C4-2B (cell line): ENCODE results near the gene HMX3.
A peak's percentile ranks its signal among the peaks of the same experiment; 100 is the strongest.

Experiments
- H3K27ac ChIP-seq: fragments of 450-650 bp; 2 replicates; pipeline ENCODE4 v1.5.1; 2017
- ZFX ChIP-seq: fragments of 450-650 bp; IDR thresholded peaks from 2 replicates; pipeline ENCODE4 v1.6.1; 2017
- TF ChIP-seq, protein P1 (sequence below): fragments of 450-650 bp; conservative IDR thresholded peaks from 2 replicates; pipeline ENCODE4 v1.5.1; 2017; ENCODE audit warnings: mild to moderate bottlenecking

Gene HMX3

DNA sequence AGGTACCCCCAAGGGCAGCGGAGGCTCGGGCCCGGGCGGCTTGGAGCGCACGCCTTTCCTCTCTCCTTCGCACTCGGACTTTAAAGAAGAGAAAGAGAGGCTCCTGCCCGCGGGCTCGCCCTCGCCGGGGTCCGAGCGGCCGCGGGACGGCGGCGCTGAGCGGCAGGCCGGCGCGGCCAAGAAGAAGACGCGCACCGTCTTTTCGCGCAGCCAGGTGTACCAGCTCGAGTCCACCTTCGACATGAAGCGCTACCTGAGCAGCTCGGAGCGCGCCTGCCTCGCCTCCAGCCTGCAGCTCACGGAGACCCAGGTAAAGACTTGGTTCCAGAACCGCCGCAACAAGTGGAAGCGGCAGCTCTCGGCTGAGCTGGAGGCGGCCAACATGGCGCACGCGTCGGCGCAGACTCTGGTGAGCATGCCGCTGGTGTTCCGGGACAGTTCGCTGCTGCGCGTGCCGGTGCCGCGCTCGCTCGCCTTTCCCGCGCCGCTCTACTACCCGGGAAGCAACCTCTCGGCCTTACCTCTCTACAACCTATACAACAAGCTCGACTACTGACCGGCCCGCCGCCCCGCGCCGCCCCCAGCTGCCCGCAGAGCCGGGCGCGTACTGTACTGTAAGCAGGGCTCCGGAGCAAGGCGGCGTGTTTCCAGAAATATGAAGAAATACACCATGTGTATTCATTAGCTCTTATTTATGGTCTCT is 13.9 kb downstream of the HMX3 start:
- H3K27ac ChIP-seq = no peak overlapping the region
- no peak for TF ChIP-seq ZFX

DNA sequence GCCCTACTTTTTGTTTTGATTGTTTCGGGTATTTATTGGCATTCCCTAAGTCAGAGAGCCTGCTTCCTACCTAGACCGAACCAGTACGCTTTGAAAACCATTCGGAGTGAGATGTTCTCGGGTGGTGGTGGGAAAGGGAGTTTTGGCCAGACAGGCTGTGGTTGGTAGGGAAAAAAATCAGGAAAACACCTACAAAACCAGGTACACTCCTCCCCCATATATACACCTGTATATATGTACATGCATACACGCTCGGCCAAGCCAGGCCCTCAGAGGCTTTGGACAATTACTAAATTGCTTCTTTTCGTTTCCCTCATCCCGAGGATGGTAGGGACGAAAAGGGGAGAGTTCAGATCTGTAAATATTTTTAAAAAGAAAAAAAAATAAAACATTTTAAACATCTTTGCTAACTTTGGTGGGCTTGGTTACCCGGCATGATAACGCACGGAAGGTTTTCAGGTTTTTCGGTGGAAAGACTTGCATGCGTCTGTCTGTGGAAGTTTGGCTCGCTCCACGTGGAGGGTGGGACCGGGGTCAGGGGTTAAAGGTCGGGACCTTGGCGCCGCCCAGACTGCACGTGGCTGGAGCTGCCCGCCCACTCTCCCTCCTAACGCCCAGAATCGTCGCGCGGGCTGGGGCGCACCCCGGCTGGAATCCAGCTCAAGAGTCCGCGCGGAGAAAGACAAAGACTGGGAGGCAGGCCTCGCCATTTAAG is 14.7 kb downstream of the HMX3 start:
- H3K27ac ChIP-seq = no peak overlapping the region
- no peak for TF ChIP-seq ZFX
- TF ChIP-seq, protein P1, sequence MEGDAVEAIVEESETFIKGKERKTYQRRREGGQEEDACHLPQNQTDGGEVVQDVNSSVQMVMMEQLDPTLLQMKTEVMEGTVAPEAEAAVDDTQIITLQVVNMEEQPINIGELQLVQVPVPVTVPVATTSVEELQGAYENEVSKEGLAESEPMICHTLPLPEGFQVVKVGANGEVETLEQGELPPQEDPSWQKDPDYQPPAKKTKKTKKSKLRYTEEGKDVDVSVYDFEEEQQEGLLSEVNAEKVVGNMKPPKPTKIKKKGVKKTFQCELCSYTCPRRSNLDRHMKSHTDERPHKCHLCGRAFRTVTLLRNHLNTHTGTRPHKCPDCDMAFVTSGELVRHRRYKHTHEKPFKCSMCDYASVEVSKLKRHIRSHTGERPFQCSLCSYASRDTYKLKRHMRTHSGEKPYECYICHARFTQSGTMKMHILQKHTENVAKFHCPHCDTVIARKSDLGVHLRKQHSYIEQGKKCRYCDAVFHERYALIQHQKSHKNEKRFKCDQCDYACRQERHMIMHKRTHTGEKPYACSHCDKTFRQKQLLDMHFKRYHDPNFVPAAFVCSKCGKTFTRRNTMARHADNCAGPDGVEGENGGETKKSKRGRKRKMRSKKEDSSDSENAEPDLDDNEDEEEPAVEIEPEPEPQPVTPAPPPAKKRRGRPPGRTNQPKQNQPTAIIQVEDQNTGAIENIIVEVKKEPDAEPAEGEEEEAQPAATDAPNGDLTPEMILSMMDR = no peak

DNA sequence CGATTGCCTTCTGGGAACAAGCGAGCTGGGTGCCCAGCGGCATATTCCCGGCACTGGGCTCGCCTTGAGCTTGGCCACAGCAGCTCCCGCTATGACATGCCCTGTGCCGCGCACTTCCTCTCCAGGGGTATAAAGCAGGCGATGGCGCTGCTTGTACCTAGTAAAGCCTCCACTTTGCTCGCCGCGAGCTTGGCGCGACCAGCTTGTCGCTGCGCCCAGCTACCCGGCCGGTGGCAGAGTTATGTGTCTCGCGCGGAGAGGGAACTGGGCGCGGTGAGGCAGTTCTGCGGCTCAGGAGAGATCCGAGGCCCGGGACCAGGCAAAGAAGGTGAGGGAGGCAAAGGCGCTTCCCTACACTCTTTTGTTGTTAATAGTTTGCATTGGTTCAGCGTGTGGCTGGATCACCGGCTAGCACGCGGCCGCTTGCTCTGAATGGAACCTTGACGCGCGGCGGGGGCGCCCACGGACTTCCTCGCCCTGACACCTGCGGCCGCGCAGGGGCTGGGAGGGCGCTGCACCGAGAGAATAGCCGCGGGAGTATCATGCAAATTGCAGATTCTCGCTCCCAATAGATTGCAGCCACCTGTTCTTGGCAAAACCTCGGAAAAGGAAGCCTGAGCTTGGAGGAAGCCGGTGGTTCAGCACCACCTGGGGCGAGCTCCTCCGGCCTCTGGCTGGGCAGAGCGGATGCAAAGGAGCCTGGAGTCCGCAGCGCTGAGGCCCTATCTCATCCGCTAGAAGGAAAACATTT is 15.4 kb downstream of the HMX3 start:
- TF ChIP-seq, protein P1 = no peak
- TF ChIP-seq ZFX = no peak
- no peak overlapping the region for H3K27ac ChIP-seq

DNA sequence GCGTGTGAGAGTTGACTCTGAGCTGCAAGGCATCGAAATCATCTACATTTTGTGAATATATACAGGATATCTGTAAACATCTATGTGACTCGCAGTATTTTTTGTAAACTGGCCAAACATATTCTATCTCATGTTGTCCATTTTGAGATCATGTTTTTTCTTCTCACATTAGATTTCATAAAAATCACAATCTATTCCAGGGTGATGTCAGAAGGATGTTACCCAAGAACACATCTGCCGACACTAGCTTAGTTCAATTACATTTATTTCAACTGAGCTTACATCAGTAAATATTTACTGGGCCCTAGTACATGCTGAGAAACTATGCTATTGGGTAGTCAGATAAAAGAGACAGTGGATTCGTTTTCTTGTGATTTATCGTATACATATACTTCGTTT is 16.0 kb downstream of the HMX3 start:
- H3K27ac ChIP-seq = no peak overlapping the region
- TF ChIP-seq, protein P1 = no peak
- TF ChIP-seq ZFX = no peak

DNA sequence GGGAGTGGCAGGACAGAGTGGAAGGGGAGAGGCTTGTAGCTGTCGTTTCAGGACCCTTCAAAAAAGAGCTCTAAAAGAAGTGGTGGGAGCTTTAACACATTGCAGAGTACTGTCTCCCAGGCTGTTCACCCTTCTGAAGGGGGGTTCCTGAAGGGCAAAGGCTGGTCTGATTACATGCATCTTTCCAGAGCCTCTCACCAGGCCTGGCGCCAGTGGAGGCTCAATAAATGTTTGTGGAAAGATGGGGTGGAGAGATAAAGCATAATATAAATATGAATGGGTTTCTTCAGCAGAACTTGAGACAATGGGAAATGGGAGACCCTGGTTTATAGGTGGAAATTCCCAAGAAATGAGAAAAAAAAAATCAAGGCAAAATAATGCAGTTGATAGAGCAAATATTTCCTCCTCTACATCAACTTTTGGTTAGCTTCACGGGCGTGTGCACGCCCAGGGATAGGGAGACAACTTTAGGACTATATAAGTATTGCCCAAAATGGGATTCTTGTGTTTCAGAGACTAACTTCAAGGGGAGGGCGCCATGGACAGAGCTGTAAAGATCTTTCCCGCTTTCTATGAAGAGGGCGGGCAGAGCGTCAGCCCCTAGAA is 17.8 kb downstream of the HMX3 start:
- H3K27ac ChIP-seq = peak overlapping the region; percentile 98
- TF ChIP-seq, protein P1 = no peak
- TF ChIP-seq ZFX = no peak

- peak within 1 kb of the TSS; percentile 98 for H3K27ac ChIP-seq
- no peak for TF ChIP-seq ZFX
- TF ChIP-seq, protein P1 = no peak
Measured at GRCh38 chr10:123154092-123154710, 18.4 kb downstream of the HMX3 start, which contains the start of gene BUB3. Gene BUB3 (plus strand): TSS chr10:123154402. CDS start chr10:123154918, 516 bp downstream.
